NT2/D1 (cell line): ENCODE measurements around the gene TLE4.

ENCODE experiments used
- DNase-seq: peaks from one replicate; pipeline ENCODE4 v3.0.0-alpha.2; 2011; ENCODE audit warnings: low read depth, low spot score
- H3K27me3 ChIP-seq: 2 replicates; pipeline ENCODE4 v1.6.0; 2011; ENCODE audit warnings: mild to moderate bottlenecking; ENCODE audit not compliant: insufficient read length, insufficient read depth
- H3K36me3 ChIP-seq: 2 replicates; pipeline ENCODE4 v1.6.1; 2011; ENCODE audit warnings: mild to moderate bottlenecking, low read length, mixed read lengths; ENCODE audit not compliant: insufficient read depth, insufficient read length
- H3K4me1 ChIP-seq: 2 replicates; pipeline ENCODE4 v1.5.1; 2011; ENCODE audit not compliant: insufficient read depth, insufficient read length
- H3K4me3 ChIP-seq: 2 replicates; pipeline ENCODE4 v1.5.1; 2011; ENCODE audit warnings: low read depth; ENCODE audit not compliant: insufficient read length
- H3K9ac ChIP-seq: 2 replicates; pipeline ENCODE4 v1.6.0; 2011; ENCODE audit warnings: low read depth; ENCODE audit not compliant: insufficient read length
- H3K9me3 ChIP-seq: 2 replicates; pipeline ENCODE4 v1.5.1; 2011; ENCODE audit warnings: mild to moderate bottlenecking, low read length; ENCODE audit not compliant: insufficient read depth
- SUZ12 ChIP-seq: IDR thresholded peaks from 2 replicates; pipeline ENCODE4 v1.6.1; 2011; ENCODE audit not compliant: insufficient read length, insufficient read depth; ENCODE audit errors: extremely low read depth
- YY1 ChIP-seq: IDR thresholded peaks from 2 replicates; pipeline ENCODE4 v1.6.1; 2011; ENCODE audit not compliant: insufficient read length, insufficient read depth
- ZNF274 ChIP-seq: IDR thresholded peaks from 2 replicates; pipeline ENCODE4 v1.6.1; 2011; ENCODE audit warnings: mild to moderate bottlenecking, low read depth, low read length

Gene TLE4

DNA sequence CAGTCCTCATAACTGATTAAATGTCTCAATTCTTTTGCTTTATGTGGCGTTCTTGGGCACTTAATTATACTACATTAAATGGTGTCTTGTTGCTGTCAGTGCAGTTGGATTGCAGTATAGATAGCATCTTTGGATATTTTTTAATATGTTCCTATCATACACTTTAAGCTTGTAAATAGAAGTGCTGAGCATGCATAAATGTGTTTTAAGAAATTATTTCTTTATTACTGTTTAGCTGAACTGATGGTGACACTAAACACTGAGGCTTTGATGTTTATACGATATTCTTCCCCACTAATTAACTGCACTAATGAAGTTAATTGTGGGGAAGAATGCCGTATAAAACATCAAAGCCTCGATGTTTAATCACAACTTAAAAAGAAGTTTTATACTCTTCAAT lies 116.6 kb downstream of the TLE4 start:
- Histone ChIP-seq H3K9ac (no peak overlapping the region), H3K9me3 (no peaks in the 10 kb centered on the region), H3K4me3 (no peak overlapping the region), H3K4me1 (peaks cover 2% of the 10 kb centered on the region), H3K36me3 (peaks cover 12% of the 10 kb centered on the region), H3K27me3 (no peaks in the 10 kb centered on the region)
- no peak for TF ChIP-seq ZNF274
- no peak for TF ChIP-seq SUZ12
- no peak for TF ChIP-seq YY1
- no peak for DNase-seq

DNA sequence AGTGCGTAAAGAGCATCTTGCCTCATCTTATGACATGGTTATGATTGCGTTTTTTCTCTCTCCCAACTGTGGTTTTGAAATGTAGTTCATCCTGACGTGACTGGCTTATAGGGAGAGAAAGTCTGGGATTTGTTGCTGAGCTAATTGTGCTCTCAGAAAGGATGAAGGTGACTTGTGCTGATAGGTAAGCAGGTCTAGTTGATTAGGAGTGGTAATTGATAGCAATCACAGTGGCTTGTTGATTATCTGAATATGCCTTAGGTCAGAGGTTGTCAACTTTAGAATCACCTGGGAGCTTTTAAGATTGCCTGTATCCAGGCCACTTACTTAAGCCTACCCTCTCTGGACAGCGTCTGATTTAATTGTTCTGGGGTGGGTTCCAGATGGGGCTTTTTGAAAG lies 117.8 kb downstream of the TLE4 start:
- H3K4me1 ChIP-seq, result peaks cover 12% of the 10 kb centered on the region
- no peaks in the 10 kb centered on the region for H3K27me3 ChIP-seq
- no peaks in the 10 kb centered on the region for H3K9me3 ChIP-seq
- H3K9ac ChIP-seq, result no peak overlapping the region
- no peak for TF ChIP-seq YY1
- TF ChIP-seq SUZ12, result no peak
- no peak for TF ChIP-seq ZNF274
- DNase-seq, result no peak
- no peak overlapping the region for H3K4me3 ChIP-seq
- H3K36me3 ChIP-seq, result peaks cover 12% of the 10 kb centered on the region

- no peak for TF ChIP-seq ZNF274
- no peak for TF ChIP-seq SUZ12
- TF ChIP-seq YY1, result no peak
- DNase-seq, result no peak
- Histone ChIP-seq H3K9ac (no peak overlapping the region), H3K9me3 (no peaks in the 10 kb centered on the region), H3K4me1 (peaks cover 14% of the 10 kb centered on the region), H3K36me3 (peaks cover 10% of the 10 kb centered on the region), H3K4me3 (no peak overlapping the region), H3K27me3 (no peaks in the 10 kb centered on the region)
These were observed 119.7 kb downstream of the TLE4 start for GRCh38 chr9:79691496-79691895.

- H3K4me3 ChIP-seq, result no peak overlapping the region
- H3K4me1 ChIP-seq, result peaks cover 14% of the 10 kb centered on the region
- H3K27me3 ChIP-seq, result no peaks in the 10 kb centered on the region
- DNase-seq, result no peak
- H3K36me3 ChIP-seq, result no peaks in the 10 kb centered on the region
- H3K9me3 ChIP-seq, result no peaks in the 10 kb centered on the region
- TF ChIP-seq SUZ12 (no peak), ZNF274 (no peak), YY1 (no peak)
- H3K9ac ChIP-seq, result no peak overlapping the region
These were observed 121.2 kb downstream of the TLE4 start for GRCh38 chr9:79692857-79693571.

- H3K36me3 ChIP-seq, result no peaks in the 10 kb centered on the region
- no peaks in the 10 kb centered on the region for H3K9me3 ChIP-seq
- no peak overlapping the region for H3K4me3 ChIP-seq
- H3K9ac ChIP-seq, result peak overlapping the region; percentile 29
- peaks cover 14% of the 10 kb centered on the region for H3K4me1 ChIP-seq
- H3K27me3 ChIP-seq, result no peaks in the 10 kb centered on the region
- TF ChIP-seq SUZ12 (no peak), YY1 (no peak), ZNF274 (no peak)
- DNase-seq, result no peak
These were observed 122.0 kb downstream of the TLE4 start for GRCh38 chr9:79693750-79694149.

DNA sequence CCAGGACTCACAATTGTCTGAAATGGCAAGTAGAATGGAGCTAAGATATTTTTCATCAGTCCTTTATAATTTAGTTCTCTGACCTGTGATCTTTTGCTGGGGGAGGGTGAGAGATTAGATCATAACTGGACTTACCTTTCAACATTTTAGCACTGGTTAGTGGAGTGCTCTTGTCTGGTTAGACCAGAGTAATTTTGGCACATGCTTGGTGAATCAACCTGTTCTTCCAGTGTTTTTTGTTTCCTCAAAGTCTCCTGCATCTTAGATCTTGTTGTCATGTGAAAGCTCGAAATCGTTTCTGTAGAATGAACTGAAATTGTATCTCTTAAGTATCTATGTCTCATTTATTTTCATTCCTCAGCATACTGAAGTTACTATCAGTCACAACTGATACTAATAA lies 122.4 kb downstream of the TLE4 start:
- Histone ChIP-seq H3K36me3 (no peaks in the 10 kb centered on the region), H3K27me3 (no peaks in the 10 kb centered on the region), H3K4me1 (peaks cover 14% of the 10 kb centered on the region), H3K9me3 (no peaks in the 10 kb centered on the region), H3K4me3 (no peak overlapping the region), H3K9ac (no peak overlapping the region)
- TF ChIP-seq SUZ12 (no peak), ZNF274 (no peak), YY1 (no peak)
- no peak for DNase-seq

DNA sequence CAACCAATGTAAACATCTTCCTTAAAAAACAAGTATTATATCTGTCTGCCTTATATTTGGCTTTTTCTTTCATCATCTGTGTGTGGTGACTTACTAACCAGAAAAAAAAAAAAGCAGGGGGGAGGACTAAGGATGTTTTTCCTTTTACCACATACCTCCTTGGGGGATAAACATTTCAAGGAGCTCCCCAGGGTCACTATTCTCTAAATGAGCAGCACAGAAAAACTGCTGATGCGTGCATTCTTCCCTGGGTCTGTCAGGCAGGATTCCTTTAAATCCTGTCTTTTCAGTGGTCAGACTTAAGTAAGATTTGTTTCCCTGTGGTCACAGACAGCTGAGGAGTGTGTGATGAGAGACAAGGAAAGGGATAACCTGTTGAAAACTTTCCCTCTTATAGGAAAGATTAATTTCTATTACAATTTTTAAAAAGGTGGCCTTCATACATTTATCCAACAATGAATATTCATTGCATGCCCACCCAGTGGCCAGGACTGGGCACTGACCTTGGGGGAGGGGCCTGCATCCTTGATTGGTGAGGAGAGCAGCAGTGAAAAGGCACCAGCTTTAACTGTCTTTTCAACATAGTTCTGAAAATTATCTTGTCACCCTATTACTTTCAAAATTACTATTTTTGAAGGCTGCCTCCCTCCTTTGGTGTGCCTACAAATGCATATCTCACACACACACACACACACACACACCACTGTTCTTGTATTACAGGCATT lies 123.1 kb downstream of the TLE4 start:
- peak; percentile 85 for DNase-seq
- H3K9ac ChIP-seq, result no peak overlapping the region
- TF ChIP-seq ZNF274 (no peak), SUZ12 (no peak), YY1 (no peak)
- no peaks in the 10 kb centered on the region for H3K9me3 ChIP-seq
- H3K4me1 ChIP-seq, result peaks cover 14% of the 10 kb centered on the region
- no peak overlapping the region for H3K4me3 ChIP-seq
- no peaks in the 10 kb centered on the region for H3K27me3 ChIP-seq
- H3K36me3 ChIP-seq, result no peaks in the 10 kb centered on the region
